ENCODE measurements around the gene RAB43. TPM values are rescaled to one million over a fixed set of nuclear protein-coding genes. Genes with fewer than 3 reads are reported as not detected.

Gene RAB43
- total RNA-seq, 6 experiments from 2014 or later: 17.1 to 28.0 (median 22.0) TPM

- peaks cover 15% of the 10 kb centered on the region for H3K36me3 Mint-ChIP-seq (ENCODE audit: low read depth)
- H3K9me3 Mint-ChIP-seq: peaks cover 15% of the 10 kb centered on the region
- no peak for DNase-seq
- TF ChIP-seq, protein P1, sequence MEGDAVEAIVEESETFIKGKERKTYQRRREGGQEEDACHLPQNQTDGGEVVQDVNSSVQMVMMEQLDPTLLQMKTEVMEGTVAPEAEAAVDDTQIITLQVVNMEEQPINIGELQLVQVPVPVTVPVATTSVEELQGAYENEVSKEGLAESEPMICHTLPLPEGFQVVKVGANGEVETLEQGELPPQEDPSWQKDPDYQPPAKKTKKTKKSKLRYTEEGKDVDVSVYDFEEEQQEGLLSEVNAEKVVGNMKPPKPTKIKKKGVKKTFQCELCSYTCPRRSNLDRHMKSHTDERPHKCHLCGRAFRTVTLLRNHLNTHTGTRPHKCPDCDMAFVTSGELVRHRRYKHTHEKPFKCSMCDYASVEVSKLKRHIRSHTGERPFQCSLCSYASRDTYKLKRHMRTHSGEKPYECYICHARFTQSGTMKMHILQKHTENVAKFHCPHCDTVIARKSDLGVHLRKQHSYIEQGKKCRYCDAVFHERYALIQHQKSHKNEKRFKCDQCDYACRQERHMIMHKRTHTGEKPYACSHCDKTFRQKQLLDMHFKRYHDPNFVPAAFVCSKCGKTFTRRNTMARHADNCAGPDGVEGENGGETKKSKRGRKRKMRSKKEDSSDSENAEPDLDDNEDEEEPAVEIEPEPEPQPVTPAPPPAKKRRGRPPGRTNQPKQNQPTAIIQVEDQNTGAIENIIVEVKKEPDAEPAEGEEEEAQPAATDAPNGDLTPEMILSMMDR (IDR thresholded peaks at IDR 0.05): no peak
- no peak overlapping the region for H3K4me3 Mint-ChIP-seq
- H3K27ac Mint-ChIP-seq: no peak overlapping the region
- H3K4me1 Mint-ChIP-seq (ENCODE audit: low read depth): peaks cover 6% of the 10 kb centered on the region
- H3K27me3 Mint-ChIP-seq (ENCODE audit: insufficient read depth): peaks cover 31% of the 10 kb centered on the region
Observed at GRCh38 chr3:129047553-129047839, 74.1 kb downstream of the RAB43 start.

- Mint-ChIP-seq H3K4me3 (no peak overlapping the region), H3K36me3 (ENCODE audit: low read depth) (peaks cover 15% of the 10 kb centered on the region), H3K4me1 (ENCODE audit: low read depth) (peaks cover 4% of the 10 kb centered on the region), H3K27ac (no peak overlapping the region), H3K9me3 (peaks cover 15% of the 10 kb centered on the region), H3K27me3 (ENCODE audit: insufficient read depth) (peaks cover 35% of the 10 kb centered on the region)
- TF ChIP-seq, protein P1 (IDR thresholded peaks at IDR 0.05): no peak
- DNase-seq: no peak
Observed at GRCh38 chr3:129046732-129047552, 74.7 kb downstream of the RAB43 start.

DNA sequence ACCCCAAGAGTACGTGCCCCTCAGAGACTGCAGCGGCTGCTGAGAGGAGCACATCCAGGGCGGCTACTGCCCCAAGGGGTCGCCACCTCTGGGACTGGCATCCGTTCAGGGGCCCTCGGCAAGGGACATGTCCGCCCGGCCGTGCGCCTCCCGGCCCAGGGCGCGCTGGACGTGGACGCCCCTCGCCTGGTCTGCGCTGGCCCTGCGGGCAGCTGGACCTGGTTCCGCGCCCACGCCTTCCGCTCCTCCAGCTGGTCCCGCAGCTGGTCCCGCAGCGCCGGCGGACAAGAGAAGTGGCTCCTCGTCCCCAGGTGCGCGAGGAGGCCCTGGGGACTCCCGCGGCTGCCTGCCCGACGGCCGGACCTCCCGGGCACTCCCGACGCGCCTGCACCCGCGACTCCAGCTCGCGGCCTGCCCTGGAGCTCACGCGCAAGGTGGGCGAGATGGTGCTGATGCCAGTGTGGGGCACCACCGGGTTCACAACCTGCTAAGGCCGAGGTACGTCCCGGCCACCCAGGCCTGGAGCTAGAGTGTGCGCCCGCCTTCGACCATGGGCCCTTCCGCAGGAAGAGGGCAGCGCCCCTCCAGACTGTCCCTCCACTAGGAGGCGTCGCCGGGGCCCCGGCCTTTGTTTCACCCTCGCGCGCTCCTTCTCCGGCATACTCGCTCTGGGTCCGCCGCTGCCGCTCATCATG lies 75.4 kb downstream of the RAB43 start:
- Mint-ChIP-seq H3K27me3 (ENCODE audit: insufficient read depth) (peaks cover 39% of the 10 kb centered on the region), H3K9me3 (peaks cover 15% of the 10 kb centered on the region), H3K4me3 (no peak overlapping the region), H3K4me1 (ENCODE audit: low read depth) (no peaks in the 10 kb centered on the region), H3K36me3 (ENCODE audit: low read depth) (peaks cover 15% of the 10 kb centered on the region), H3K27ac (no peak overlapping the region)
- TF ChIP-seq, protein P1 (IDR thresholded peaks at IDR 0.05): no peak
- DNase-seq: no peak

DNA sequence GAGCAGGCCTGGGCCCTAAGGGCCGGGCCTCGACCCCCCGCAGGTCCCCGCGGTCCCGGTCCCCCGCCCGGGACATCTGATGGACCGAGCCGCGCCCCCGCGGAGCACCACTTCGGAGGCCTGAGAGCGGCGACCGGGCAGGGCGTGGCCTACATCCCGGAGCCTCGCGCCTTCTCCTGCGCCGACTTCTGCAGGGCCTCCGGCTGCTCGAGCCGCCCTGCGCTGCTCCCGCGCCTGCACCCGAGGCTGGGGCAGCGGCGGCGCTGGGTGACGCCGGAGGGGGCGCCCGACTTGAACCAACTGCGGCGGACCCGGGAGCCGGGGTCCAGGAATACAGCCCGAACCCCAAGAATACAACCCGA lies 75.9 kb downstream of the RAB43 start:
- H3K27ac Mint-ChIP-seq: no peak overlapping the region
- H3K27me3 Mint-ChIP-seq (ENCODE audit: insufficient read depth): peaks cover 38% of the 10 kb centered on the region
- H3K36me3 Mint-ChIP-seq (ENCODE audit: low read depth): peaks cover 15% of the 10 kb centered on the region
- H3K9me3 Mint-ChIP-seq: peaks cover 15% of the 10 kb centered on the region
- no peaks in the 10 kb centered on the region for H3K4me1 Mint-ChIP-seq (ENCODE audit: low read depth)
- TF ChIP-seq, protein P1 (IDR thresholded peaks at IDR 0.05): no peak
- H3K4me3 Mint-ChIP-seq: no peak overlapping the region
- DNase-seq: no peak

DNA sequence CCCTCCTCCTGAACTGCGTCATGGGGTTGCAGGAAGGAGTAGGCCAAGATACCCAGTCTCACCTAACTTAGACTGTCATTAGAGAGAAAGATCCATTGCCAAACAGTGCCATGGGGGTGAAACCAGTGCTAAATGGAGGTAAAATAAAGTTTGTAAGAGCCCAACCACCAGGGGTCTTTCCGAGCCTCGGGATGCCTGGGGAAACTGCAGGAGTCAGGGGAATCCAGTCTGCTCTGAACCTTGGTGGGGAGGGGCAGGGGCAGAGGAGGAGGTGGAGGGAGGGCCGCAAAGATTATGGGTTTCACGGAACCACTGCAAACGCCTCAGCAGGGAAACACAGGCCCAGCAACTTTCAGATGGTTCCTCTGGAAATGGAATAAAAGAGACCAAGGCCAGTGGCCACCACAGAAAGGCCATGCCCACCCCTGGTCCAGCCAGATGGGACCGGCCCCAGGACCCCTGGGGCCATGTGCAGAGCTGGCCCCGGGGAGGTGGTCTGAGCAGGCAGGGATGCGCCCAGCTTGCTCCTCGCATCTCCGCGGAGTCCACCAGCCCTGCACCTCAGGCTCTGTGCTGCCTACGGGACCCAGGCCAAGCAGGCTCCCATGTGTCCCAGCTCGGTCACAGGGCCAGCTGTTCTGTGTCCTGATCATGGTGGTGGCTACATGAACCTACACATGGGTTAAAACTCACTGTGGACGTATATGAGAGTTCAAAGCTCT lies 80.9 kb downstream of the RAB43 start:
- TF ChIP-seq, protein P1 (IDR thresholded peaks at IDR 0.05): no peak
- peaks cover 7% of the 10 kb centered on the region for H3K9me3 Mint-ChIP-seq
- no peaks in the 10 kb centered on the region for H3K4me1 Mint-ChIP-seq (ENCODE audit: low read depth)
- no peak overlapping the region for H3K27ac Mint-ChIP-seq
- H3K27me3 Mint-ChIP-seq (ENCODE audit: insufficient read depth): peaks cover 49% of the 10 kb centered on the region
- no peak for DNase-seq
- H3K36me3 Mint-ChIP-seq (ENCODE audit: low read depth): peaks cover 9% of the 10 kb centered on the region; the same call in 1 of the 2 replicates
- H3K4me3 Mint-ChIP-seq: no peak overlapping the region
